NCI-H2107 (cell line): ENCODE measurements around the gene HS2ST1.
"Not testable (repeated sequence)": the region's sequence is repeated elsewhere in the genome, so short reads cannot be mapped to it uniquely, and the experiment has no call there.

Source experiments
- DNase-seq: peaks from one replicate; lab custom pipeline; 2025; lab: John Stamatoyannopoulos, UW

HS2ST1 gene

GRCh38 chr1:86925742-86926141 is 11.3 kb downstream of the HS2ST1 start:
- DNase-seq = no peak

- no peak for DNase-seq
These were observed 12.4 kb downstream of the HS2ST1 start for GRCh38 chr1:86926883-86927282.

GRCh38 chr1:86928819-86929218 is 14.4 kb downstream of the HS2ST1 start:
- no peak for DNase-seq

- DNase-seq = no peak
These were observed 18.6 kb downstream of the HS2ST1 start for GRCh38 chr1:86933051-86933450.

- DNase-seq = no peak
These were observed 19.3 kb downstream of the HS2ST1 start for GRCh38 chr1:86933562-86934377.

- no peak for DNase-seq
These were observed 24.0 kb downstream of the HS2ST1 start for GRCh38 chr1:86938450-86938849.

- DNase-seq = no peak
These were observed 24.4 kb downstream of the HS2ST1 start for GRCh38 chr1:86938855-86939254.

GRCh38 chr1:86939406-86939805 is 25.0 kb downstream of the HS2ST1 start:
- no peak for DNase-seq

- no peak for DNase-seq
These were observed 26.2 kb downstream of the HS2ST1 start for GRCh38 chr1:86940599-86940998.

- DNase-seq = no peak
These were observed 27.6 kb downstream of the HS2ST1 start for GRCh38 chr1:86942042-86942441.

GRCh38 chr1:86942743-86943142 is 28.3 kb downstream of the HS2ST1 start:
- no peak for DNase-seq

- no peak for DNase-seq
These were observed 33.8 kb downstream of the HS2ST1 start for GRCh38 chr1:86948212-86948611.

GRCh38 chr1:86950712-86951419 is 36.4 kb downstream of the HS2ST1 start:
- DNase-seq = no peak

- DNase-seq = no peak
These were observed 37.0 kb downstream of the HS2ST1 start for GRCh38 chr1:86951430-86951829.

- no peak for DNase-seq
These were observed 38.7 kb downstream of the HS2ST1 start for GRCh38 chr1:86953167-86953566.

GRCh38 chr1:86955678-86956077 is 41.2 kb downstream of the HS2ST1 start:
- DNase-seq = no peak

- no peak for DNase-seq
These were observed 41.8 kb downstream of the HS2ST1 start for GRCh38 chr1:86956221-86956620.

- DNase-seq = no peak
These were observed 42.8 kb downstream of the HS2ST1 start for GRCh38 chr1:86957221-86957620.

GRCh38 chr1:86960548-86960947 is 46.1 kb downstream of the HS2ST1 start:
- DNase-seq = no peak

- DNase-seq = not testable (repeated sequence)
These were observed 49.4 kb downstream of the HS2ST1 start for GRCh38 chr1:86963841-86964240.

GRCh38 chr1:86965012-86965826 is 50.8 kb downstream of the HS2ST1 start:
- DNase-seq = no peak

GRCh38 chr1:86965827-86966182 is 51.4 kb downstream of the HS2ST1 start:
- no peak for DNase-seq

GRCh38 chr1:86970938-86971337 is 56.5 kb downstream of the HS2ST1 start:
- DNase-seq = no peak
